Kidney tubule cell (primary cell): ENCODE results near the gene ISOC1.

Source experiments
- DNase-seq: peaks from one replicate; pipeline ENCODE4 v3.0.0-alpha.2; 2018; ENCODE audit warnings: low spot score

The ISOC1 gene

DNA sequence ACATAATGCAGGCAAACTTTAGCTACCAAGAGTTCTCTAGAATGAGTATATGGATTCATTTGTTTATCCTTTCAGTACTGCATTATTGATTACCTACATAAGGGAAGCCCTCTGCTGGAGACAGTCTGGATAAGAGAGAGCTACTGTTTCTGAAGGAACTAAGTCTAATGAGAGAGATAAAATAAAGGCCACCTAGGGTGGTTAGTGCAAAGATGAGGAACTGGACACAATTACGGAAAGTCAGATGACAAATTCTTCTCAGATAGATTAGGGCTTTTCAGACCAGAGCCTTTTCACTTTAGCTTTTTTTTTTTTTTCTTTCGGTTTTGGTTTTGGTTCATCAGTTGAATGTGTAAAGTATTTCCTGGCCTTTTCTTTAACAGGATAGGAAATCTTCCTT is 31.3 kb downstream of the ISOC1 start:
- DNase-seq, result no peak

- no peak for DNase-seq
Observed at GRCh38 chr5:129133553-129133952, 39.0 kb downstream of the ISOC1 start.

- DNase-seq, result no peak
Observed at GRCh38 chr5:129135633-129136032, 41.1 kb downstream of the ISOC1 start.

- no peak for DNase-seq
Observed at GRCh38 chr5:129137637-129138036, 43.1 kb downstream of the ISOC1 start.

DNA sequence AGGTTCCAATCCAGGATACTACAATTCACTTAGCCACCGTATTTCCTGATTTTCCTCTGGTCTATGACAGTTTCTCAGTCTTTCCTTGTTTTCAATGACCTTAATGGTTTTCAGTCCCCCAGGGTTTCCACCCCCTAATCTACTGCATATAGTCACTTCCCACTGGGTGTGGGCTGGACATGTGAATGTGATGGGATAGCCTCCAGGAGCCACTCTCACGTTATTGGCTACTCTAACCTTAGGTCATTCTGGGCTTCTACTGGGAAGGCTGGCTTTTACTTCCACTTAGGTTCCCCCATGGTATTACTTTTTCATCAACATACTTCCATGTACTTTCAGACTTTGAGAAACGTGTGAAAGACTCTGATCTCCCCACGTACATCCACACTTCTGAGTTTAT is 46.5 kb downstream of the ISOC1 start:
- DNase-seq, result no peak

DNA sequence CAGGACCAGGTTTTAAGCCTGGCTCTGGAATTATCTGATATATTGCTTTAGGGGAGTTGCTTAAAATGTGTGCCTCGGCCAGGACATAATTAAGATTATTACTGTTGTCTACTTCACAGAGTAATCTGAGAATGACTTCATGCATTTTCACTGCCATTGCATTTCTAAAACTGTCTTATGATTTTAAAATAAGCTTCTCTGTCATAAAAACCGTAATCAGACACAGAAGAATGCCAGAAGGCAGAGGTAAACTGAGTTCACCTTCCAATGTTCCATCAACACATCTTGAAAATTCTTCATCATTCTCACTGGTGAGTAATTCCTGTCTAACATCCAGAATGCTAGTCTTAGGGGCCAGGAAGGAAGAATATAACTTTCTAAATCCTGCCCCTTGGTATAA is 47.1 kb downstream of the ISOC1 start:
- no peak for DNase-seq

- DNase-seq, result no peak
Observed at GRCh38 chr5:129155876-129156275, 61.3 kb downstream of the ISOC1 start.

GRCh38 chr5:129161830-129162229 is 67.3 kb downstream of the ISOC1 start:
- no peak for DNase-seq
